H1 (cell line): ENCODE data around the gene PRSS36. TPM values are rescaled to one million over a fixed set of nuclear protein-coding genes. Genes with fewer than 3 reads are reported as not detected.

Experiments
- CEBPB ChIP-seq: IDR thresholded peaks from 2 replicates; pipeline ENCODE4 v1.6.1; 2012; ENCODE audit warnings: low read depth, low read length
- HDAC6 ChIP-seq: IDR thresholded peaks from one replicate; pipeline ENCODE4 v1.7.1; 2012; ENCODE audit warnings: low read depth, mild to moderate bottlenecking, inconsistent platforms, low read length, moderate library complexity
- MAX ChIP-seq: IDR thresholded peaks from 2 replicates; pipeline ENCODE4 v1.6.1; 2012; ENCODE audit warnings: inconsistent platforms
- NANOG ChIP-seq: IDR thresholded peaks from 2 replicates; pipeline ENCODE4 v1.6.1; 2011; ENCODE audit warnings: low read length, low read depth, mild to moderate bottlenecking, inconsistent platforms; ENCODE audit not compliant: insufficient read depth, poor library complexity, severe bottlenecking
- POLR2AphosphoS5 ChIP-seq: IDR thresholded peaks from 2 replicates; pipeline ENCODE4 v1.6.1; 2011; ENCODE audit warnings: low read depth, low read length
- SIX5 ChIP-seq: IDR thresholded peaks from 2 replicates; pipeline ENCODE4 v1.6.1; 2011; ENCODE audit warnings: mild to moderate bottlenecking, low read depth, low read length
- YY1 ChIP-seq: IDR thresholded peaks from 2 replicates; pipeline ENCODE4 v1.6.1; 2011; ENCODE audit warnings: low read depth, mild to moderate bottlenecking, low read length
- polyA plus RNA-seq, 7 experiments: library from polyadenylated mRNA; depleted of rRNA in 3 of 7; stranded (reverse) in 5 of 7; unstranded in 2 of 7; fragments of >200 nt in 5 of 7; fragments of 200-250 nt in 2 of 7; gene quantifications; 1 replicate in 5 of 7; 2 replicates in 1 of 7; 4 replicates in 1 of 7; pipeline versions ENCODE4 v1.2.1 to v1.2.3, GENCODE V29; 2011 to 2013; ENCODE audit warnings: missing spikeins in 2 of 7, mixed read lengths in 2 of 7
- total RNA-seq: library from RNA; stranded (reverse); fragmentation: NEBNext Ultra II Directional; extraction: Animal tissue kit (Norgen Biotek cat#: 25700); gene quantifications from 2 replicates; pipeline ENCODE4 v1.2.1, GENCODE V29; 2021
- TF ChIP-seq, protein P1 (sequence below): IDR thresholded peaks from 2 replicates; pipeline ENCODE4 v1.6.1; 2012; ENCODE audit warnings: inconsistent platforms
- TF ChIP-seq, protein P2 (sequence below): fragments of 300-600 bp; sonication (generic); IDR thresholded peaks from 2 replicates; pipeline ENCODE4 v1.7.1; 2012; ENCODE audit warnings: low read length, moderate library complexity, mild to moderate bottlenecking, inconsistent platforms; ENCODE audit not compliant: insufficient replicate concordance

PRSS36 gene
- total and polyA plus RNA-seq, 2 of the 8 experiments (the other 6 are each of a cell fraction or from before 2014, with no cell fraction given), result 1.3 to 1.9 TPM

DNA sequence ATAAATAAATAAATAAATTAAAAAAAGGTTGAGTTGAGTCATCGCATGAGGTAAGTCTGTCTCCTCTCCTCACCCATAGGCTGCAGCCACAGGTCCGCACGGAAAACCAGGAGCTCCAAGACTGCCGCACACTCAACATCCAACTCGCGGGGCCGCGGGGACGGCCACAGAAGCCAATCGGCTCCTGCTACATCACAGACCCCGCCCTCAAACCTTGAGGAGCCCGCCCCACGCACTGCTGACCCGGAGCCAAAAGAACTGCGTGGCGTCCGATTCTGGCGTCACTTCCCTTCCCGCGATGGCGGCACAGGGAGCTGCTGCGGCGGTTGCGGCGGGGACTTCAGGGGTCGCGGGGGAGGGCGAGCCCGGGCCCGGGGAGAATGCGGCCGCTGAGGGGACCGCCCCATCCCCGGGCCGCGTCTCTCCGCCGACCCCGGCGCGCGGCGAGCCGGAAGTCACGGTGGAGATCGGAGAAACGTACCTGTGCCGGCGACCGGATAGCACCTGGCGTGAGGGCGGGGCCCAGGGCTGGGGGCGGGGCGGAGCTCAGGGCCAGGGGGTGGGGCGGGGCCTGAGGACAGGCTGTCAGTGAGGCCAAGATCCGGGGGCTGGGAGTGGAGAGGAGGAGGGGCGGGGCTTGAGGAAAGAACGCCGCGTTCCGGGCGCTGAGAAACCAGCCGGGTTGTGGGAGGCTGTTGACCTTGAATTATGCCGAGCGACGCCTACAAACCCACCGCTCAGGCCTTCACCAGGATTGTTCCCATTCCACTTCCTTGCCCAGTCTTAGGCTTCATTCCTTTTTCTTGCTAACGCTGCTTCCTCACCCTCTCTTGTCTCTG, 32.3 kb downstream of the PRSS36 start, which contains the start of gene KAT8 (continued):
- TF ChIP-seq, protein P1, sequence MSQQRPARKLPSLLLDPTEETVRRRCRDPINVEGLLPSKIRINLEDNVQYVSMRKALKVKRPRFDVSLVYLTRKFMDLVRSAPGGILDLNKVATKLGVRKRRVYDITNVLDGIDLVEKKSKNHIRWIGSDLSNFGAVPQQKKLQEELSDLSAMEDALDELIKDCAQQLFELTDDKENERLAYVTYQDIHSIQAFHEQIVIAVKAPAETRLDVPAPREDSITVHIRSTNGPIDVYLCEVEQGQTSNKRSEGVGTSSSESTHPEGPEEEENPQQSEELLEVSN, result no peak
- TF ChIP-seq POLR2AphosphoS5, result peak; percentile 92
- TF ChIP-seq SIX5, result no peak; the same call in 1 of the 2 replicates
- TF ChIP-seq NANOG, result no peak
- 0 out of 2 replicates have a peak, but pooled peaks have one; percentile 23 for TF ChIP-seq MAX
- TF ChIP-seq YY1, result peak; percentile 92
- TF ChIP-seq, protein P2, sequence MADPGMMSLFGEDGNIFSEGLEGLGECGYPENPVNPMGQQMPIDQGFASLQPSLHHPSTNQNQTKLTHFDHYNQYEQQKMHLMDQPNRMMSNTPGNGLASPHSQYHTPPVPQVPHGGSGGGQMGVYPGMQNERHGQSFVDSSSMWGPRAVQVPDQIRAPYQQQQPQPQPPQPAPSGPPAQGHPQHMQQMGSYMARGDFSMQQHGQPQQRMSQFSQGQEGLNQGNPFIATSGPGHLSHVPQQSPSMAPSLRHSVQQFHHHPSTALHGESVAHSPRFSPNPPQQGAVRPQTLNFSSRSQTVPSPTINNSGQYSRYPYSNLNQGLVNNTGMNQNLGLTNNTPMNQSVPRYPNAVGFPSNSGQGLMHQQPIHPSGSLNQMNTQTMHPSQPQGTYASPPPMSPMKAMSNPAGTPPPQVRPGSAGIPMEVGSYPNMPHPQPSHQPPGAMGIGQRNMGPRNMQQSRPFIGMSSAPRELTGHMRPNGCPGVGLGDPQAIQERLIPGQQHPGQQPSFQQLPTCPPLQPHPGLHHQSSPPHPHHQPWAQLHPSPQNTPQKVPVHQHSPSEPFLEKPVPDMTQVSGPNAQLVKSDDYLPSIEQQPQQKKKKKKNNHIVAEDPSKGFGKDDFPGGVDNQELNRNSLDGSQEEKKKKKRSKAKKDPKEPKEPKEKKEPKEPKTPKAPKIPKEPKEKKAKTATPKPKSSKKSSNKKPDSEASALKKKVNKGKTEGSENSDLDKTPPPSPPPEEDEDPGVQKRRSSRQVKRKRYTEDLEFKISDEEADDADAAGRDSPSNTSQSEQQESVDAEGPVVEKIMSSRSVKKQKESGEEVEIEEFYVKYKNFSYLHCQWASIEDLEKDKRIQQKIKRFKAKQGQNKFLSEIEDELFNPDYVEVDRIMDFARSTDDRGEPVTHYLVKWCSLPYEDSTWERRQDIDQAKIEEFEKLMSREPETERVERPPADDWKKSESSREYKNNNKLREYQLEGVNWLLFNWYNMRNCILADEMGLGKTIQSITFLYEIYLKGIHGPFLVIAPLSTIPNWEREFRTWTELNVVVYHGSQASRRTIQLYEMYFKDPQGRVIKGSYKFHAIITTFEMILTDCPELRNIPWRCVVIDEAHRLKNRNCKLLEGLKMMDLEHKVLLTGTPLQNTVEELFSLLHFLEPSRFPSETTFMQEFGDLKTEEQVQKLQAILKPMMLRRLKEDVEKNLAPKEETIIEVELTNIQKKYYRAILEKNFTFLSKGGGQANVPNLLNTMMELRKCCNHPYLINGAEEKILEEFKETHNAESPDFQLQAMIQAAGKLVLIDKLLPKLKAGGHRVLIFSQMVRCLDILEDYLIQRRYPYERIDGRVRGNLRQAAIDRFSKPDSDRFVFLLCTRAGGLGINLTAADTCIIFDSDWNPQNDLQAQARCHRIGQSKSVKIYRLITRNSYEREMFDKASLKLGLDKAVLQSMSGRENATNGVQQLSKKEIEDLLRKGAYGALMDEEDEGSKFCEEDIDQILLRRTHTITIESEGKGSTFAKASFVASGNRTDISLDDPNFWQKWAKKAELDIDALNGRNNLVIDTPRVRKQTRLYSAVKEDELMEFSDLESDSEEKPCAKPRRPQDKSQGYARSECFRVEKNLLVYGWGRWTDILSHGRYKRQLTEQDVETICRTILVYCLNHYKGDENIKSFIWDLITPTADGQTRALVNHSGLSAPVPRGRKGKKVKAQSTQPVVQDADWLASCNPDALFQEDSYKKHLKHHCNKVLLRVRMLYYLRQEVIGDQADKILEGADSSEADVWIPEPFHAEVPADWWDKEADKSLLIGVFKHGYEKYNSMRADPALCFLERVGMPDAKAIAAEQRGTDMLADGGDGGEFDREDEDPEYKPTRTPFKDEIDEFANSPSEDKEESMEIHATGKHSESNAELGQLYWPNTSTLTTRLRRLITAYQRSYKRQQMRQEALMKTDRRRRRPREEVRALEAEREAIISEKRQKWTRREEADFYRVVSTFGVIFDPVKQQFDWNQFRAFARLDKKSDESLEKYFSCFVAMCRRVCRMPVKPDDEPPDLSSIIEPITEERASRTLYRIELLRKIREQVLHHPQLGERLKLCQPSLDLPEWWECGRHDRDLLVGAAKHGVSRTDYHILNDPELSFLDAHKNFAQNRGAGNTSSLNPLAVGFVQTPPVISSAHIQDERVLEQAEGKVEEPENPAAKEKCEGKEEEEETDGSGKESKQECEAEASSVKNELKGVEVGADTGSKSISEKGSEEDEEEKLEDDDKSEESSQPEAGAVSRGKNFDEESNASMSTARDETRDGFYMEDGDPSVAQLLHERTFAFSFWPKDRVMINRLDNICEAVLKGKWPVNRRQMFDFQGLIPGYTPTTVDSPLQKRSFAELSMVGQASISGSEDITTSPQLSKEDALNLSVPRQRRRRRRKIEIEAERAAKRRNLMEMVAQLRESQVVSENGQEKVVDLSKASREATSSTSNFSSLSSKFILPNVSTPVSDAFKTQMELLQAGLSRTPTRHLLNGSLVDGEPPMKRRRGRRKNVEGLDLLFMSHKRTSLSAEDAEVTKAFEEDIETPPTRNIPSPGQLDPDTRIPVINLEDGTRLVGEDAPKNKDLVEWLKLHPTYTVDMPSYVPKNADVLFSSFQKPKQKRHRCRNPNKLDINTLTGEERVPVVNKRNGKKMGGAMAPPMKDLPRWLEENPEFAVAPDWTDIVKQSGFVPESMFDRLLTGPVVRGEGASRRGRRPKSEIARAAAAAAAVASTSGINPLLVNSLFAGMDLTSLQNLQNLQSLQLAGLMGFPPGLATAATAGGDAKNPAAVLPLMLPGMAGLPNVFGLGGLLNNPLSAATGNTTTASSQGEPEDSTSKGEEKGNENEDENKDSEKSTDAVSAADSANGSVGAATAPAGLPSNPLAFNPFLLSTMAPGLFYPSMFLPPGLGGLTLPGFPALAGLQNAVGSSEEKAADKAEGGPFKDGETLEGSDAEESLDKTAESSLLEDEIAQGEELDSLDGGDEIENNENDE, result no peak
- TF ChIP-seq CEBPB, result no peak
- no peak for TF ChIP-seq HDAC6
